ENCODE results near the gene TBC1D22A.

TBC1D22A gene

DNA sequence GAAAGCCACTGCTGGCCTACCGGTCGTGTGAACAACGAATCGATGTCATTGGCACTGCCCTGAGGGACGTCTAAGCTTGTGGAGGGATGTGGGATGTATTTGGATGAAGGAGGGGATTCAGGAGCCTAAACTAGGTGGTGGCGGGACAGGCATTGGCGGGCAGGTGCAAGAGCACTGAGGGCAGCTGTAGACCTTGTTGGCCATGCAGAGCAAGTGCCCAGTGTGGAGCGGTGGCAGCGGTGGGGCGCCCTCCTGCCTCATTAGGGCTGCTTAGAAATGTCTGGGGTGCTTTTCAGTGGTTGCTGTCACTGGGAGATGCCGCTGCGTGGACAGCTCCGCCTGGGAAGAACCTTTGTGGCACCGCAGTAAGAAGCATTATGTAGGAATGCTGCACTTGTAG lies 220.2 kb downstream of the TBC1D22A start:
- Histone ChIP-seq H3K9ac (ENCODE audit: low read depth in 1 of 2, low read length in 2 of 2) (no peak overlapping the region), H3K27me3 (ENCODE audit: control insufficient read depth in 1 of 2, insufficient read depth in 2 of 2, low read length in 2 of 2) (no peaks in the 10 kb centered on the region), H3K36me3 (ENCODE audit: control insufficient read depth in 1 of 2, insufficient read depth in 2 of 2, low read length in 2 of 2) (peaks cover 12% of the 10 kb centered on the region in 2 donors), H3K4me1 (ENCODE audit: control insufficient read depth in 1 of 2, insufficient read depth in 2 of 2, low read length in 2 of 2) (no peaks in the 10 kb centered on the region), H3K27ac (ENCODE audit: low read depth, low read length) (no peak overlapping the region), H3K4me3 (ENCODE audit: low read depth in 1 of 2, low read length in 2 of 2) (no peak overlapping the region), H3K9me3 (ENCODE audit: control insufficient read depth in 1 of 2, low read length in 2 of 2) (no peaks in the 10 kb centered on the region)

DNA sequence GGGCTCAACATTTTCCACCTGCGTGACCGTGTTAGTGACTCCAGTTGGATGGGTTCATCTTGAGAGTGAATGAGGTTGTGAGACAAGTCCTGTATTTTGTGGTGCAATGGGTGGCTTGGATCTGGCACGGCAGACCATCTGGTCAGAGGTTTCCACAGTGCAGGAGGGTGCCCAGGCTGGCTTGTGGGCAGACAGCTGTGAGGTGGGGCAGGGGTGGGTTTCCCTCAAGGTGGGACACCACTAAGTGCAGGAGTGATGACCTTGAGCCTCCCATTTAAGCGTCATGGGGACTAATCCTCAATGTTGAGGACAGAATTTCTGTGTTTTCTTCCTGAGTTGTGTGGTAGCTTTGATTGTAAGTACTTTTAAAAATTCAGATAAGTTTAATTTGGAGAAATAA lies 220.6 kb downstream of the TBC1D22A start:
- Histone ChIP-seq H3K36me3 (ENCODE audit: control insufficient read depth in 1 of 2, insufficient read depth in 2 of 2, low read length in 2 of 2) (peaks cover 8% of the 10 kb centered on the region in 2 donors), H3K9me3 (ENCODE audit: control insufficient read depth in 1 of 2, low read length in 2 of 2) (no peaks in the 10 kb centered on the region), H3K4me3 (ENCODE audit: low read depth in 1 of 2, low read length in 2 of 2) (no peak overlapping the region), H3K9ac (ENCODE audit: low read depth in 1 of 2, low read length in 2 of 2) (no peak overlapping the region), H3K27ac (ENCODE audit: low read depth, low read length) (no peak overlapping the region), H3K4me1 (ENCODE audit: control insufficient read depth in 1 of 2, insufficient read depth in 2 of 2, low read length in 2 of 2) (no peaks in the 10 kb centered on the region), H3K27me3 (ENCODE audit: control insufficient read depth in 1 of 2, insufficient read depth in 2 of 2, low read length in 2 of 2) (no peaks in the 10 kb centered on the region)

DNA sequence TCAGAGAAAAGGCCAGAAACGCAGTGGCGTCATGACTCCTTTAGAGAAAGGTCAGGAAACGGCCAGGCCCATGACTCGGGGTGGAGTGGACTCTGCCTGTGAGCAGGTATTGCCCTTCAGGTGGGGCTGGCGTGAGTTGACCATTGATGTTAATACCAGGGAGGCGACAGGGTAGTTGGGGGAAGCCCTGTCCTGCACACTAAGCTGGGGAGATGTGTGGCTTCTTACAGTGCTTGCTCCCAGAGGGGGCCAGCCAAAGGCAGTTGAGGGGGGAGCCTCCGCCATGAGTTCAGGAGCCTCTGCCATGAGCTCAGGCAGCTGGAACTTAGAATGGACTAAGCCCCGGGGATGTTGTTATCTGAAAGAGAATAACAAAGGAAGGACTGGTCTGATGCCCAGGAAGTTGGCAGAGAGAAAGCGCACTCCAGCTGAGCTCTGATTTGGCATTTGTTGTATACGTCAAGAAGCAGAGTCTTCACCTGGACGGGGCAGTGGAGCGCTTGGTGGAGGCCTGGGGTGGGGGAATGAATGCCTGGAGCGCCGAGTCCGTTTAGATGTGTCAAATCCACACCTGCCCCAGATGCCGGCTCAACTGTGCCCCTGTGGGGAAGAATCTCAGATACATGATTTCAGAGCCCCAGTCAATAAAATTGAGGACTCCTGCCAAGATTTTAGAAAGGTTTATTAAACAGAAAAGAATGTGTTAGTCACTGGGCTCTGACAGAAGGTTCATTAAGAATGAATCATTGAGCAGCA lies 222.5 kb downstream of the TBC1D22A start:
- Histone ChIP-seq H3K9ac (ENCODE audit: low read depth in 1 of 2, low read length in 2 of 2) (no peak overlapping the region), H3K4me1 (ENCODE audit: control insufficient read depth in 1 of 2, insufficient read depth in 2 of 2, low read length in 2 of 2) (no peaks in the 10 kb centered on the region), H3K36me3 (ENCODE audit: control insufficient read depth in 1 of 2, insufficient read depth in 2 of 2, low read length in 2 of 2) (no peaks in the 10 kb centered on the region), H3K4me3 (ENCODE audit: low read depth in 1 of 2, low read length in 2 of 2) (no peak overlapping the region), H3K27ac (ENCODE audit: low read depth, low read length) (no peak overlapping the region), H3K27me3 (ENCODE audit: control insufficient read depth in 1 of 2, insufficient read depth in 2 of 2, low read length in 2 of 2) (no peaks in the 10 kb centered on the region), H3K9me3 (ENCODE audit: control insufficient read depth in 1 of 2, low read length in 2 of 2) (no peaks in the 10 kb centered on the region)

DNA sequence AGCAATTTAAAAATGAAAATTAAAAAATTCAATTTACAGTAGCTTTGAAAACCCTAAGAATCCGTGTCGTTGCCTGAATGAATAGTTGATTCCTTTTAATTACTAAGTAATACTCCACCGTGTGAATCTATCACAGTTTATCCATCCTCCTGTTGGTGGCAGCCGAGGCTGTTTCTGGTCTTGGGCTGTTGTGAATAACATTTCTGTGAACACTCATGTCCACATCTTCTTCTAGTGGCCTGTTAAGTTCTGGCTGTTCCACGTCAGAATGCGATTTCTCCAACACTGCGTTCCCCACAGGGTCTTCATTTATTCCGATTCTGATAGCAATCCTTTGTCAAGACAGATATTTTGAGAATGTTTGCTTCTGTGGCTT lies 223.0 kb downstream of the TBC1D22A start:
- Histone ChIP-seq H3K27me3 (ENCODE audit: control insufficient read depth in 1 of 2, insufficient read depth in 2 of 2, low read length in 2 of 2) (no peaks in the 10 kb centered on the region), H3K4me1 (ENCODE audit: control insufficient read depth in 1 of 2, insufficient read depth in 2 of 2, low read length in 2 of 2) (no peaks in the 10 kb centered on the region), H3K4me3 (ENCODE audit: low read depth in 1 of 2, low read length in 2 of 2) (no peak overlapping the region), H3K9me3 (ENCODE audit: control insufficient read depth in 1 of 2, low read length in 2 of 2) (no peaks in the 10 kb centered on the region), H3K27ac (ENCODE audit: low read depth, low read length) (no peak overlapping the region), H3K9ac (ENCODE audit: low read depth in 1 of 2, low read length in 2 of 2) (no peak overlapping the region), H3K36me3 (ENCODE audit: control insufficient read depth in 1 of 2, insufficient read depth in 2 of 2, low read length in 2 of 2) (peaks cover 0 to 2% of the 10 kb centered on the region in 2 donors)

DNA sequence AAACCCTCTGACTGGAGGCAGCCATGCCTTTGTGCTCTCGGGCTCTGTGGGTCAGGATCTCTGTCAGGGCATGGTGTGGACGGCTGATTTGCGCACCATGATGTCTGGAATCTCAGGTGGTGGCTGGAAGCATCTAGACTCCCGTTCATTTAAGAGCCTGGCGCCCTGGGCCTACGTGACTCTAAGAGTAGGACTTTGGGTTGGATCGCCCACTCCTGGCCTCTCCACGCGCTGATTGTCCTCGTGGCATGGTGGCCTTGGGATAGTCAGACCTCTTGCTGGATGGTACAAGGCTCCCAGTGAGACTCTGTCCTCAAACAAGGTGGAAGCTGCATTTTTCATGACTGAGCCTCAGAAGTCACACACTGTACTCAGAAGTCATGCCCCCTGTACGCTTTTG lies 224.3 kb downstream of the TBC1D22A start:
- Histone ChIP-seq H3K36me3 (ENCODE audit: control insufficient read depth in 1 of 2, insufficient read depth in 2 of 2, low read length in 2 of 2) (peaks cover 8 to 14% of the 10 kb centered on the region in 2 donors), H3K27ac (ENCODE audit: low read depth, low read length) (no peak overlapping the region), H3K4me3 (ENCODE audit: low read depth in 1 of 2, low read length in 2 of 2) (no peak overlapping the region), H3K9ac (ENCODE audit: low read depth in 1 of 2, low read length in 2 of 2) (no peak overlapping the region), H3K9me3 (ENCODE audit: control insufficient read depth in 1 of 2, low read length in 2 of 2) (no peaks in the 10 kb centered on the region), H3K27me3 (ENCODE audit: control insufficient read depth in 1 of 2, insufficient read depth in 2 of 2, low read length in 2 of 2) (no peaks in the 10 kb centered on the region), H3K4me1 (ENCODE audit: control insufficient read depth in 1 of 2, insufficient read depth in 2 of 2, low read length in 2 of 2) (no peaks in the 10 kb centered on the region)

DNA sequence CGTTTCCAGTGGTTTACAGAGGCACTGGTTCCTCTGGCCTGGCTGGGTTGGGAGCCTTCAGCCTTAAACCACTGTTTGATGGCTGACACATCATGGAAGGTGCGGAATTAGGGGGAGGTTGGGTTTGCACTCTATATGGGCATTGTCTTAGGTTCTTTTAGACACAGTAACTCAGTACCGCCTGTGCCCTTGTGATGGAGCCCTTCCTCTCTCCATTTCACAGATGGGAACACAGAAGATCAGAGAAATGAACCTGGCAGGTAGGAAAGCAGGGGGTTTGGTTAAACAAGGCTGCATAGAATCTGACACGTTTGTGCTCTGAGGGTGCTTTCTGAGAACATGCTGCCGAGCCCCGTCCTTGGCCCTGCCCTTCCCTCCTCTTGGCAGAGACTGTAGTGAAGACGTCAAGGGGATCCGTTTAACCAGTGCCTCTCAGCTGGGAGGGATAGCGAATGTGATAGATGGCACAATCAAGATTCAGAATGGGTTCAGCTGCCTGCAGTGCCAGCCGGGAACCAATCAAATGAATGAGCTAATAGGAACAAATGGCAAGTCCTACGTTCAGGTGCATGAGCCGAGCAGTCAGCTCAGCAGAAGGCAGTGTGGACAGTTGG lies 228.6 kb downstream of the TBC1D22A start:
- peaks cover 8 to 26% of the 10 kb centered on the region in 2 donors for H3K36me3 ChIP-seq (ENCODE audit: control insufficient read depth in 1 of 2, insufficient read depth in 2 of 2, low read length in 2 of 2)
- no peak overlapping the region for H3K9ac ChIP-seq (ENCODE audit: low read depth in 1 of 2, low read length in 2 of 2)
- H3K27ac ChIP-seq (ENCODE audit: low read depth, low read length): no peak overlapping the region
- no peak overlapping the region for H3K4me3 ChIP-seq (ENCODE audit: low read depth in 1 of 2, low read length in 2 of 2)
- H3K9me3 ChIP-seq (ENCODE audit: control insufficient read depth in 1 of 2, low read length in 2 of 2): no peaks in the 10 kb centered on the region
- H3K4me1 ChIP-seq (ENCODE audit: control insufficient read depth in 1 of 2, insufficient read depth in 2 of 2, low read length in 2 of 2): no peaks in the 10 kb centered on the region
- no peaks in the 10 kb centered on the region for H3K27me3 ChIP-seq (ENCODE audit: control insufficient read depth in 1 of 2, insufficient read depth in 2 of 2, low read length in 2 of 2)

DNA sequence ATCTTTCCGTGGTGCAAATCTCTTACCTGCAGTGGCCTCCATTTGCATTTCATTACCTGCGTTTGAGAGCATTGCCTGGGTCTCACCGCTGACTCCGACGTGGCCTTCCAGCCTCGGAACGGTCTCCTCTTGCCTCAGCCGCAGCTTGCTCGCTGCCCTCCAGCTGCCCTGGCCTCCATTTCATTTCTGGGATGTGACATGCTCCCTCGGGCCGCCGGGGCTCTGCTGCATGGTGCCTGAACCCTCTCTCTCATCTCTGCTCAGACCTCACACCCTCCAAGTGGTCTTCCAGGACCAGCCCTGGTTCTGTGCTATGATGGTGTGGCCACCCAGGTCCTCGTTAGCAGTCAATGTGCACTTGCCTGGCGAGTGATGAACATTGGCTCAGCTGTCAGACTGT lies 229.2 kb downstream of the TBC1D22A start:
- no peak overlapping the region for H3K9ac ChIP-seq (ENCODE audit: low read depth in 1 of 2, low read length in 2 of 2)
- no peaks in the 10 kb centered on the region for H3K4me1 ChIP-seq (ENCODE audit: control insufficient read depth in 1 of 2, insufficient read depth in 2 of 2, low read length in 2 of 2)
- H3K27ac ChIP-seq (ENCODE audit: low read depth, low read length): no peak overlapping the region
- H3K9me3 ChIP-seq (ENCODE audit: control insufficient read depth in 1 of 2, low read length in 2 of 2): no peaks in the 10 kb centered on the region
- H3K4me3 ChIP-seq (ENCODE audit: low read depth in 1 of 2, low read length in 2 of 2): no peak overlapping the region
- no peaks in the 10 kb centered on the region for H3K27me3 ChIP-seq (ENCODE audit: control insufficient read depth in 1 of 2, insufficient read depth in 2 of 2, low read length in 2 of 2)
- H3K36me3 ChIP-seq (ENCODE audit: control insufficient read depth in 1 of 2, insufficient read depth in 2 of 2, low read length in 2 of 2): peaks cover 8 to 26% of the 10 kb centered on the region in 2 donors

DNA sequence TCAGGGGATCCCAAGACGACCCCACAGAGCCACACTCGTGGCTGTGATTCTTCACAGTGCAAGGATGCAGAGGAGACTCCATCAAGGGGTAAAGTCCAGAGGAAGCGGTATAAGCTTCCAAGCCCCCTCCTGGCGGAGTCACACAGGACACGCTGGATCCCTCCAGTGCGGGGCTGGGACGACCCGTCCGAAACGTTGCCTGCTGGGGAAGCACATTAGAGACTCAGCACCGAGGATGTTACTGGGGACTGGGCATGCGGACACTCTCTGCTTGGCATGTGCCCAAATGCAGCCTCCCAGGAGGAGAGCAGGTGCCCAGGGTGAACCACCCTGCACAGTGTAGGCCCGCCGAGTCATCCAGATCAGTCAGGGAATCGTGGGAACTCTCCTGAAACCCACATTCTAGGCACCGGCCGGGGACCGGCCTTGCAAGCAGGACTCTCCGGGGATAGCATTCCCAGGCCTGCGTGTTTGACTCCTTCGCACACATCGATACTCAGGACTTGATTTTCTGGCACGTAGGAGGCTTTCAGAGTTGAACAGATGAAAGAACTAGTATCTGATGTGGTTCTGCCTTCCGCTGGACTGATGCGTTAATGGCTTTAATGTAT lies 229.8 kb downstream of the TBC1D22A start:
- no peaks in the 10 kb centered on the region for H3K4me1 ChIP-seq (ENCODE audit: control insufficient read depth in 1 of 2, insufficient read depth in 2 of 2, low read length in 2 of 2)
- H3K4me3 ChIP-seq (ENCODE audit: low read depth in 1 of 2, low read length in 2 of 2): no peak overlapping the region
- H3K36me3 ChIP-seq (ENCODE audit: control insufficient read depth in 1 of 2, insufficient read depth in 2 of 2, low read length in 2 of 2): peaks cover 8 to 26% of the 10 kb centered on the region in 2 donors
- no peak overlapping the region for H3K9ac ChIP-seq (ENCODE audit: low read depth in 1 of 2, low read length in 2 of 2)
- no peak overlapping the region for H3K27ac ChIP-seq (ENCODE audit: low read depth, low read length)
- H3K9me3 ChIP-seq (ENCODE audit: control insufficient read depth in 1 of 2, low read length in 2 of 2): no peaks in the 10 kb centered on the region
- no peaks in the 10 kb centered on the region for H3K27me3 ChIP-seq (ENCODE audit: control insufficient read depth in 1 of 2, insufficient read depth in 2 of 2, low read length in 2 of 2)

DNA sequence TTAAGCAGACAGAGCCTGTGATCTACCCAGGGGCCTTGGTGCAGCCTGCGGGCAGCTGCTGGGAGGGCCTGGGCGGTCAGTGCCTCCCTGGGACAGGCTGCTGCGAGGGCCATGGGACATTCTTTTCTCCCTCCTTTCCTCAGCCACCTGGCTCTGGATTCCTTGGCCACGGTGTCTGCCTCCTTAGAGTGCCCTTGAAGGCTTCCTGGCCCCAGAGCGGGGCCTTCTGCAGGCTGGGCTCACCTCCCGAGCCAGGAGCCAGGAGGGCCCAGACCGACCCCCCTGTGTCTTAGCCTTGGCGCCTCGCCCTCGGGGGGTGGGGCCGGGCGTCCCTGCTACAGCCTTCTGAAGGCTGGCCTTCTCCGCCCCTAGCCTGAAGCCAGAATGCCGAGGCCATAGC lies 231.2 kb downstream of the TBC1D22A start:
- no peak overlapping the region for H3K4me3 ChIP-seq (ENCODE audit: low read depth in 1 of 2, low read length in 2 of 2)
- H3K27me3 ChIP-seq (ENCODE audit: control insufficient read depth in 1 of 2, insufficient read depth in 2 of 2, low read length in 2 of 2): no peaks in the 10 kb centered on the region
- H3K36me3 ChIP-seq (ENCODE audit: control insufficient read depth in 1 of 2, insufficient read depth in 2 of 2, low read length in 2 of 2): peaks cover 8 to 35% of the 10 kb centered on the region in 2 donors
- no peak overlapping the region for H3K9ac ChIP-seq (ENCODE audit: low read depth in 1 of 2, low read length in 2 of 2)
- H3K9me3 ChIP-seq (ENCODE audit: control insufficient read depth in 1 of 2, low read length in 2 of 2): no peaks in the 10 kb centered on the region
- no peaks in the 10 kb centered on the region for H3K4me1 ChIP-seq (ENCODE audit: control insufficient read depth in 1 of 2, insufficient read depth in 2 of 2, low read length in 2 of 2)
- no peak overlapping the region for H3K27ac ChIP-seq (ENCODE audit: low read depth, low read length)

DNA sequence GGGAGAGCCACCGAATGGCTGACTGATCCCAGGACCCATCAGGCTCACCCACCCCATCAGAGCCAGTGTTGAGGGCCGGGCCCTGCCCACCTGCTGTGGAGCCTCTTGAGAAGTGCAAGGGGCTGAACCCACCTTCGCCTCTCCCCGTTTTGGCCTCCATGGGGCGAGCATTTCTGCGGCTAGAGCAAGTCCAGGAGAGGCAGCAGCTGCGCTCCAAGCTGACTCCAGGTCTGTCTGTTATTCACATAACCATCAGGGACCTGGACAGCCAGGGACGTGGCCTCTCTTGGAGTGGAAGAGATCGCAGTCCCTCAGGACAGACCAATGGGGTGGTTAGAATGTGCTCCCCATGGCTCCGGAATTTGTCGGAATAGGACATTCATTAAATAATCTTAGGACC lies 231.8 kb downstream of the TBC1D22A start:
- H3K4me3 ChIP-seq (ENCODE audit: low read depth in 1 of 2, low read length in 2 of 2): no peak overlapping the region
- H3K36me3 ChIP-seq (ENCODE audit: control insufficient read depth in 1 of 2, insufficient read depth in 2 of 2, low read length in 2 of 2): peaks cover 8 to 41% of the 10 kb centered on the region in 2 donors
- H3K27ac ChIP-seq (ENCODE audit: low read depth, low read length): no peak overlapping the region
- H3K4me1 ChIP-seq (ENCODE audit: control insufficient read depth in 1 of 2, insufficient read depth in 2 of 2, low read length in 2 of 2): no peaks in the 10 kb centered on the region
- H3K9me3 ChIP-seq (ENCODE audit: control insufficient read depth in 1 of 2, low read length in 2 of 2): no peaks in the 10 kb centered on the region
- H3K9ac ChIP-seq (ENCODE audit: low read depth in 1 of 2, low read length in 2 of 2): no peak overlapping the region
- H3K27me3 ChIP-seq (ENCODE audit: control insufficient read depth in 1 of 2, insufficient read depth in 2 of 2, low read length in 2 of 2): no peaks in the 10 kb centered on the region

Data from duodenal mucosa (tissue), 2 donors.